CD14-positive monocyte (primary cell): ENCODE measurements around the gene ZSWIM3. TPM values are rescaled to one million over a fixed set of nuclear protein-coding genes. Genes with fewer than 3 reads are reported as not detected.

Experiments used
- DNase-seq, 3 donors: peaks; one replicate each; pipeline ENCODE4 v3.0.0-alpha.2; 2011 to 2022
- H2AFZ ChIP-seq: 2 replicates; pipeline ENCODE4 v1.6.0; 2012; ENCODE audit warnings: mild to moderate bottlenecking, low read depth, low read length, inconsistent platforms; ENCODE audit not compliant: insufficient read depth, poor library complexity, severe bottlenecking
- H3K27ac ChIP-seq, 2 donors: 1 replicate in 1 of 2; 2 replicates in 1 of 2; pipeline ENCODE4 v1.5.1; 2012 to 2013; ENCODE audit warnings: low read length in 2 of 2, control low read depth in 1 of 2, inconsistent platforms in 1 of 2, low read depth in 1 of 2, mild to moderate bottlenecking in 1 of 2
- H3K27me3 ChIP-seq, 2 donors: one replicate each; pipeline versions ENCODE4 v1.6.0 to v1.6.1; 2011 to 2013; ENCODE audit warnings: low read length in 2 of 2; ENCODE audit not compliant: control insufficient read depth in 2 of 2, insufficient read depth in 2 of 2
- H3K36me3 ChIP-seq, 2 donors: replicated peaks in 1 of 2; 1 replicate in 1 of 2; 2 replicates in 1 of 2; pipeline versions ENCODE4 v1.5.1 to v1.6.1; 2012 to 2013; ENCODE audit warnings: low read length in 2 of 2, control low read depth in 1 of 2, inconsistent platforms in 1 of 2, mild to moderate bottlenecking in 1 of 2; ENCODE audit not compliant: insufficient read depth in 2 of 2, control insufficient read depth in 1 of 2
- H3K4me1 ChIP-seq, 2 donors: 1 replicate in 1 of 2; 2 replicates in 1 of 2; pipeline versions ENCODE4 v1.5.1 to v1.6.1; 2012 to 2013; ENCODE audit warnings: low read length in 2 of 2, control low read depth in 1 of 2, inconsistent platforms in 1 of 2, mild to moderate bottlenecking in 1 of 2, moderate library complexity in 1 of 2; ENCODE audit not compliant: insufficient read depth in 2 of 2, control insufficient read depth in 1 of 2
- H3K4me2 ChIP-seq: replicated peaks from 2 replicates; pipeline ENCODE3; 2012; ENCODE audit warnings: low read length, moderate library complexity, mild to moderate bottlenecking; ENCODE audit not compliant: poor library complexity, severe bottlenecking; ENCODE audit errors: extremely low read depth
- H3K4me3 ChIP-seq, 3 experiments: fragments of 200-600 bp in 1 of 3; sonication (generic) in 1 of 3; replicated peaks in 1 of 3; 1 replicate in 2 of 3; 2 replicates in 1 of 3; pipeline ENCODE4 v1.5.1; 2011 to 2013; ENCODE audit warnings: low read length in 3 of 3, mild to moderate bottlenecking in 3 of 3, control low read depth in 2 of 3, low read depth in 2 of 3, inconsistent platforms in 1 of 3, moderate library complexity in 1 of 3
- H3K79me2 ChIP-seq: 2 replicates; pipeline ENCODE4 v1.6.0; 2012; ENCODE audit warnings: mild to moderate bottlenecking, control low read depth, inconsistent platforms, low read length, moderate library complexity; ENCODE audit not compliant: insufficient read depth
- H3K9ac ChIP-seq: 2 replicates; pipeline ENCODE4 v1.6.0; 2017; ENCODE audit warnings: low read length, mild to moderate bottlenecking; ENCODE audit not compliant: insufficient read depth, poor library complexity, severe bottlenecking
- H3K9me3 ChIP-seq, 2 donors: replicated peaks in 1 of 2; 1 replicate in 1 of 2; 2 replicates in 1 of 2; pipeline versions ENCODE4 v1.5.1 to v1.6.1; 2012 to 2013; ENCODE audit warnings: low read length in 2 of 2, control low read depth in 1 of 2; ENCODE audit not compliant: control insufficient read depth in 1 of 2, insufficient read depth in 1 of 2
- H4K20me1 ChIP-seq: 2 replicates; pipeline ENCODE4 v1.6.0; 2012; ENCODE audit warnings: mild to moderate bottlenecking, low read length, control low read depth, moderate library complexity; ENCODE audit not compliant: insufficient read depth
- H3K27ac Mint-ChIP-seq, 7 donors: one replicate each; pipeline ENCODE4 v1.8.0; 2020; ENCODE audit warnings: mild to moderate bottlenecking in 7 of 7, mixed read lengths in 7 of 7, moderate library complexity in 6 of 7, inconsistent platforms in 2 of 7
- H3K27me3 Mint-ChIP-seq, 3 donors: one replicate each; pipeline ENCODE4 v1.8.0; 2021 to 2022; ENCODE audit warnings: low read depth in 3 of 3, mild to moderate bottlenecking in 3 of 3, mixed read lengths in 3 of 3, moderate library complexity in 3 of 3, inconsistent platforms in 1 of 3
- H3K36me3 Mint-ChIP-seq, 2 donors: one replicate each; pipeline ENCODE4 v1.8.0; 2020; ENCODE audit warnings: mixed read lengths in 2 of 2, inconsistent platforms in 1 of 2, mild to moderate bottlenecking in 1 of 2
- H3K4me1 Mint-ChIP-seq: one replicate; pipeline ENCODE4 v1.8.0; 2020; ENCODE audit warnings: mild to moderate bottlenecking, mixed read lengths
- H3K4me3 Mint-ChIP-seq, 2 donors: one replicate each; pipeline ENCODE4 v1.8.0; 2020; ENCODE audit warnings: mild to moderate bottlenecking in 2 of 2, mixed read lengths in 2 of 2, moderate library complexity in 1 of 2
- H3K9me3 Mint-ChIP-seq, 7 donors: one replicate each; pipeline ENCODE4 v1.8.0; 2020 to 2022; ENCODE audit warnings: mixed read lengths in 7 of 7, mild to moderate bottlenecking in 6 of 7, moderate library complexity in 6 of 7, inconsistent platforms in 2 of 7
- WGBS: methylation state at CpG from one replicate; pipeline ENCODE4 v1.1.5; 2013; ENCODE audit warnings: missing lambda C conversion rate; ENCODE audit not compliant: insufficient coverage; 5-methylcytosine and 5-hydroxymethylcytosine counted together
- intact Hi-C, 2 donors: fragments of 100-400 bp; cut with micrococcal nuclease; formaldehyde crosslinking; loops; one replicate each; pipeline versions ENCODE4 v1.15.0 to v1.15.1; 2023
- polyA plus RNA-seq, 3 donors: library from polyadenylated mRNA; depleted of rRNA in 1 of 3; unstranded in 2 of 3; stranded (reverse) in 1 of 3; fragments of 300-500 nt in 2 of 3; fragments of >200 nt in 1 of 3; fragmentation: Illumina TruSeq in 2 of 3; gene quantifications; 1 replicate in 2 of 3; 2 replicates in 1 of 3; pipeline ENCODE4 v1.2.3, GENCODE V29; 2012 to 2021
- TF ChIP-seq, protein P1 (sequence below): fragments of 200-600 bp; IDR thresholded peaks from one replicate; pipeline ENCODE4 v1.8.0; 2022; ENCODE audit warnings: antibody characterized with exemption, mild to moderate bottlenecking

The ZSWIM3 gene
- polyA plus RNA-seq, 3 donors: 0.29 to 1.5 (median 0.64) TPM

DNA sequence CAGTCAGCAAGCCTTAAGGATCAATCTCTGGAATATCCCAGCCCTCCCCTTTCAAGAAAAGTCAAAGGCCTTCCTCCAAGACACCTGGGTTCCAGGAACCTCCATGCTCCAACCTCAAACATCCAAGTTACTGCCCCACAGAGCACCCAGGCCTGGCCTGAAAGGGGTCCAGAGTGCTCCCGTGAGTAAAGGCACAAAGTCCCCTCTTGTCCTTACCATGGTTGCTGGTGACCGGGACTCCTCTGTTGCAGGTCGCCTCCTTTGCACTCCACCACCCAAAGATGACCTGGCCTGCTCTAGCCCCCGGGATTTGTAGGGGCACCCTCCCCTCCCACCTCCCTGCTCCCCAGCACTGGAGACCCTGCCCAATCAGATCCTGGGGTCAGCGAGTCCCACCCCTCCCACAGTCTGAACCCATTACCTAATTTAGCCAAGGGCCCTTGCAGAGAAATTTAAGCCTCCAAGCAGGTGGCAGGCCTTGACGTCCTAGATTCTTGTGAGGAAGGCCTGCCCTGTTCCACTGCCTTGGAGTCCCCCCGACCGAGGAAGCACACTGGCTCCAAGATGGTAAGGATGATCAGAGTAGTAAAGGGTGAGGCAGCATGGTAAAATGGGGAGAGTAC, 30.3 kb upstream of the ZSWIM3 start, which contains the start of gene TNNC2:
Gene TNNC2 (minus strand): TSS at position 283 of the 623 bp plus-strand sequence. CDS start 64 bp downstream, at position 219.
- intact Hi-C loops: no loop called here
- Histone ChIP-seq H3K4me3 (no peak within 1 kb of the TSS), H3K9ac (no peak within 1 kb of the TSS), H3K27me3 (peaks cover 10 to 27% of the 10 kb centered on the region in 2 donors), H2AFZ (no peak within 1 kb of the TSS), H3K4me1 (peaks cover 25 to 34% of the 10 kb centered on the region in 2 donors), H3K9me3 (no peaks in the 10 kb centered on the region), H3K27ac (no peak within 1 kb of the TSS), H3K4me2 (no peak within 1 kb of the TSS), H3K36me3 (no peaks in the 10 kb centered on the region), H4K20me1 (no peaks in the 10 kb centered on the region), H3K79me2 (no peaks in the 10 kb centered on the region)
- DNase-seq: no peak
- Mint-ChIP-seq H3K36me3 (peaks cover 0 to 8% of the 10 kb centered on the region in 2 donors), H3K4me1 (peaks cover 42% of the 10 kb centered on the region), H3K4me3 (no peak within 1 kb of the TSS), H3K27me3 (peaks cover 33 to 36% (median 35%) of the 10 kb centered on the region in 3 donors), H3K9me3 (peaks cover 0 to 15% (median 5%) of the 10 kb centered on the region in 7 donors), H3K27ac (peak within 1 kb of the TSS in 2 of 7 donors; percentile 13 to 41)
- TF ChIP-seq, protein P1, sequence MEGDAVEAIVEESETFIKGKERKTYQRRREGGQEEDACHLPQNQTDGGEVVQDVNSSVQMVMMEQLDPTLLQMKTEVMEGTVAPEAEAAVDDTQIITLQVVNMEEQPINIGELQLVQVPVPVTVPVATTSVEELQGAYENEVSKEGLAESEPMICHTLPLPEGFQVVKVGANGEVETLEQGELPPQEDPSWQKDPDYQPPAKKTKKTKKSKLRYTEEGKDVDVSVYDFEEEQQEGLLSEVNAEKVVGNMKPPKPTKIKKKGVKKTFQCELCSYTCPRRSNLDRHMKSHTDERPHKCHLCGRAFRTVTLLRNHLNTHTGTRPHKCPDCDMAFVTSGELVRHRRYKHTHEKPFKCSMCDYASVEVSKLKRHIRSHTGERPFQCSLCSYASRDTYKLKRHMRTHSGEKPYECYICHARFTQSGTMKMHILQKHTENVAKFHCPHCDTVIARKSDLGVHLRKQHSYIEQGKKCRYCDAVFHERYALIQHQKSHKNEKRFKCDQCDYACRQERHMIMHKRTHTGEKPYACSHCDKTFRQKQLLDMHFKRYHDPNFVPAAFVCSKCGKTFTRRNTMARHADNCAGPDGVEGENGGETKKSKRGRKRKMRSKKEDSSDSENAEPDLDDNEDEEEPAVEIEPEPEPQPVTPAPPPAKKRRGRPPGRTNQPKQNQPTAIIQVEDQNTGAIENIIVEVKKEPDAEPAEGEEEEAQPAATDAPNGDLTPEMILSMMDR: no peak
- WGBS: 96% methylated on average over 7 of the region's 8 CpGs

DNA sequence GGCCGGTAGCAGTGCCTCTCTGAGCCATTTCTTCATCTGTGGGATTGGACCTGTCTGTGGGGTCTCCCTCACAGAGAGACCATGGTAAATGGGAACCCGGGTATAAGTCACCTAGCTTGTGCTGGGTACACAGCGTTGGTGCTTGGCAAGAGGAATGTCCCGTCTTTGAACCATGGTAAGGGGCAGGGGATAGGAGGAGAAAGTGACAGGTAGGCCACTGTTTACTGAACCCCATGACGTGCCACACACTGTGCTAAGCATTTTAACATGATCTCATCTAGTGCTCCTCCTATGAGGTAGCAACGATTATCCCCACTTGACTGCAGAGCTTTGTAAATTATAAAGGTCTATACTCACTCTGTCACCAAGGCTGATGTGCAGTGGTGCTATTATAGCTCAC, 29.7 kb upstream of the ZSWIM3 start:
- Mint-ChIP-seq H3K9me3 (peaks cover 0 to 15% (median 5%) of the 10 kb centered on the region in 7 donors), H3K27me3 (peaks cover 27 to 30% (median 29%) of the 10 kb centered on the region in 3 donors), H3K4me3 (no peak overlapping the region), H3K4me1 (peaks cover 43% of the 10 kb centered on the region), H3K36me3 (peaks cover 0 to 8% of the 10 kb centered on the region in 2 donors), H3K27ac (peak overlapping the region in 1 of 7 donors; percentile 41)
- DNase-seq: no peak
- Histone ChIP-seq H3K4me2 (no peak overlapping the region), H3K79me2 (no peaks in the 10 kb centered on the region), H3K27me3 (peaks cover 10 to 21% of the 10 kb centered on the region in 2 donors), H3K36me3 (no peaks in the 10 kb centered on the region), H3K9ac (no peak overlapping the region), H3K9me3 (no peaks in the 10 kb centered on the region), H3K27ac (no peak overlapping the region), H2AFZ (no peak overlapping the region), H3K4me1 (peaks cover 29 to 38% of the 10 kb centered on the region in 2 donors), H4K20me1 (no peaks in the 10 kb centered on the region), H3K4me3 (no peak overlapping the region)
- TF ChIP-seq, protein P1: no peak
- intact Hi-C loops: no loop called here
- 98% methylated on average over 4 of the region's 6 CpGs for WGBS
